Type B pancreatic cell (in vitro differentiated cells): Measurements from ENCODE around the gene HSF2BP. TPM values are rescaled to one million over a fixed set of nuclear protein-coding genes. Genes with fewer than 3 reads are reported as not detected.
"Not testable (repeated sequence)": the region's sequence is repeated elsewhere in the genome, so short reads cannot be mapped to it uniquely, and the experiment has no call there.

ENCODE experiments used
- DNase-seq: peaks from one replicate; pipeline ENCODE4 v3.0.0; 2021; ENCODE audit warnings: mixed read lengths; ENCODE audit not compliant: unreplicated experiment; ENCODE audit errors: extremely low spot score
- H3K27ac Mint-ChIP-seq: 2 replicates; pipeline ENCODE4 v1.8.0; 2021; ENCODE audit warnings: mild to moderate bottlenecking, mixed read lengths
- H3K27me3 Mint-ChIP-seq: 2 replicates; pipeline ENCODE4 v1.8.0; 2021; ENCODE audit warnings: mixed read lengths
- H3K36me3 Mint-ChIP-seq: 2 replicates; pipeline ENCODE4 v1.8.0; 2021; ENCODE audit warnings: mixed read lengths
- H3K4me1 Mint-ChIP-seq: one replicate; pipeline ENCODE4 v1.8.0; 2021; ENCODE audit warnings: mixed read lengths; ENCODE audit not compliant: unreplicated experiment
- H3K4me3 Mint-ChIP-seq: 2 replicates; pipeline ENCODE4 v1.8.0; 2021; ENCODE audit warnings: mild to moderate bottlenecking, mixed read lengths
- H3K9me3 Mint-ChIP-seq: 2 replicates; pipeline ENCODE4 v1.8.0; 2021; ENCODE audit warnings: mixed read lengths
- total RNA-seq: library from RNA; stranded (reverse); gene quantifications from 2 replicates; pipeline ENCODE4 v1.2.1, GENCODE V29; 2021; ENCODE audit warnings: low replicate concordance

HSF2BP gene
- total RNA-seq, 1 donor from 2014 or later = 1.3 TPM

GRCh38 chr21:43517701-43518100, 141.6 kb downstream of the HSF2BP start:
- H3K9me3 Mint-ChIP-seq, H3K27me3 Mint-ChIP-seq, H3K27ac Mint-ChIP-seq, DNase-seq, H3K4me1 Mint-ChIP-seq, H3K4me3 Mint-ChIP-seq, H3K36me3 Mint-ChIP-seq: not testable (repeated sequence)

GRCh38 chr21:43516860-43517627, 142.2 kb downstream of the HSF2BP start:
- not testable (repeated sequence) for H3K4me3 Mint-ChIP-seq, H3K4me1 Mint-ChIP-seq, H3K27ac Mint-ChIP-seq, H3K36me3 Mint-ChIP-seq, H3K27me3 Mint-ChIP-seq, H3K9me3 Mint-ChIP-seq, DNase-seq

- not testable (repeated sequence) for DNase-seq, H3K4me3 Mint-ChIP-seq, H3K27ac Mint-ChIP-seq, H3K4me1 Mint-ChIP-seq, H3K36me3 Mint-ChIP-seq, H3K9me3 Mint-ChIP-seq, H3K27me3 Mint-ChIP-seq
Measured at GRCh38 chr21:43516295-43516847, 142.9 kb downstream of the HSF2BP start.

- not testable (repeated sequence) for H3K27me3 Mint-ChIP-seq, H3K36me3 Mint-ChIP-seq, H3K4me3 Mint-ChIP-seq, H3K27ac Mint-ChIP-seq, H3K9me3 Mint-ChIP-seq, H3K4me1 Mint-ChIP-seq, DNase-seq
Measured at GRCh38 chr21:43514834-43515233, 144.5 kb downstream of the HSF2BP start.

GRCh38 chr21:43513023-43513422, 146.3 kb downstream of the HSF2BP start:
- DNase-seq, H3K9me3 Mint-ChIP-seq, H3K4me1 Mint-ChIP-seq, H3K36me3 Mint-ChIP-seq, H3K27me3 Mint-ChIP-seq, H3K27ac Mint-ChIP-seq, H3K4me3 Mint-ChIP-seq: not testable (repeated sequence)

GRCh38 chr21:43511209-43511608, 148.1 kb downstream of the HSF2BP start:
- not testable (repeated sequence) for H3K36me3 Mint-ChIP-seq, H3K4me1 Mint-ChIP-seq, H3K9me3 Mint-ChIP-seq, DNase-seq, H3K4me3 Mint-ChIP-seq, H3K27me3 Mint-ChIP-seq, H3K27ac Mint-ChIP-seq

GRCh38 chr21:43510669-43511068, 148.6 kb downstream of the HSF2BP start:
- not testable (repeated sequence) for H3K27me3 Mint-ChIP-seq, DNase-seq, H3K4me1 Mint-ChIP-seq, H3K36me3 Mint-ChIP-seq, H3K4me3 Mint-ChIP-seq, H3K27ac Mint-ChIP-seq, H3K9me3 Mint-ChIP-seq

GRCh38 chr21:43503892-43504291, 155.4 kb downstream of the HSF2BP start:
- not testable (repeated sequence) for H3K36me3 Mint-ChIP-seq, H3K27ac Mint-ChIP-seq, H3K4me1 Mint-ChIP-seq, H3K9me3 Mint-ChIP-seq, DNase-seq, H3K27me3 Mint-ChIP-seq, H3K4me3 Mint-ChIP-seq

- not testable (repeated sequence) for H3K4me3 Mint-ChIP-seq, H3K27ac Mint-ChIP-seq, H3K36me3 Mint-ChIP-seq, DNase-seq, H3K4me1 Mint-ChIP-seq, H3K27me3 Mint-ChIP-seq, H3K9me3 Mint-ChIP-seq
Measured at GRCh38 chr21:43503075-43503750, 156.1 kb downstream of the HSF2BP start.

GRCh38 chr21:43502407-43503071, 156.7 kb downstream of the HSF2BP start:
- not testable (repeated sequence) for H3K36me3 Mint-ChIP-seq, H3K27me3 Mint-ChIP-seq, H3K27ac Mint-ChIP-seq, H3K9me3 Mint-ChIP-seq, DNase-seq, H3K4me3 Mint-ChIP-seq, H3K4me1 Mint-ChIP-seq

GRCh38 chr21:43498924-43499323, 160.4 kb downstream of the HSF2BP start:
- H3K4me3 Mint-ChIP-seq, H3K27me3 Mint-ChIP-seq: not testable (repeated sequence)

GRCh38 chr21:43498065-43498464, 161.2 kb downstream of the HSF2BP start:
- H3K9me3 Mint-ChIP-seq, H3K36me3 Mint-ChIP-seq, H3K27ac Mint-ChIP-seq, H3K4me1 Mint-ChIP-seq, H3K4me3 Mint-ChIP-seq, H3K27me3 Mint-ChIP-seq, DNase-seq: not testable (repeated sequence)

More at GRCh38 chr21:43498924-43499323, 160.4 kb downstream of the HSF2BP start:
- H3K4me1 Mint-ChIP-seq, H3K36me3 Mint-ChIP-seq, H3K27ac Mint-ChIP-seq, H3K9me3 Mint-ChIP-seq, DNase-seq: not testable (repeated sequence)

- not testable (repeated sequence) for H3K9me3 Mint-ChIP-seq, H3K27ac Mint-ChIP-seq, H3K27me3 Mint-ChIP-seq, DNase-seq, H3K36me3 Mint-ChIP-seq, H3K4me1 Mint-ChIP-seq, H3K4me3 Mint-ChIP-seq
Measured at GRCh38 chr21:43494279-43495012, 164.8 kb downstream of the HSF2BP start.
